GM12878 (cell line): ENCODE measurements around the gene MOXD1. TPM values are rescaled to one million over a fixed set of nuclear protein-coding genes. Genes with fewer than 3 reads are reported as not detected.
"Not testable (repeated sequence)": the region's sequence is repeated elsewhere in the genome, so short reads cannot be mapped to it uniquely, and the experiment has no call there.

Experiments used
- ATAC-seq: fragments of 200-7000 bp; cut with Tn5 transposase; 3 replicates; pipeline ENCODE4 v1.9.1; 2020; ENCODE audit warnings: mild to moderate bottlenecking, moderate library complexity
- BruUV-seq: library from RNA; stranded (reverse); fragments of 400-500 nt; replicated peaks from 2 replicates; lab custom pipeline; 2021; lab: Mats Ljungman, UMichigan
- CTCF ChIA-PET: fragments of 300-600 bp; sonication (Branson Sonifier 250); formaldehyde crosslinking; extraction: SDS; loops from one replicate; lab custom pipeline; 2021; ENCODE audit warnings: inconsistent platforms; lab: Yijun Ruan, JAX
- POLR2A ChIA-PET: fragments of 350-600 bp; formaldehyde crosslinking; extraction: SDS; loops from one replicate; lab custom pipeline; 2021; ENCODE audit warnings: inconsistent platforms; lab: Charles Lee
- RAD21 ChIA-PET: fragments of 300-600 bp; sonication (Branson Sonifier 250); formaldehyde crosslinking; loops from one replicate; lab custom pipeline; 2023; ENCODE audit warnings: antibody characterized with exemption; ENCODE audit not compliant: unreplicated experiment; lab: Charles Lee
- SMC1A ChIA-PET: fragments of 300-600 bp; sonication (Branson Sonifier 250); formaldehyde crosslinking; loops from one replicate; lab custom pipeline; 2023; ENCODE audit not compliant: unreplicated experiment, uncharacterized antibody; lab: Charles Lee
- DNase-seq: peaks from one replicate; pipeline ENCODE4 v3.0.0-alpha.2; 2011; ENCODE audit warnings: low read depth, low spot score
- FAIRE-seq: peaks from 3 replicates; lab custom pipeline; 2011; peaks lifted over from hg19 to GRCh38; lab: Jason Lieb, UNC
- H2AFZ ChIP-seq: 2 replicates; pipeline ENCODE4 v1.6.0; 2011; ENCODE audit warnings: low read depth, low read length, control low read depth; ENCODE audit not compliant: control insufficient read depth
- H3K27ac ChIP-seq: 2 replicates; pipeline ENCODE4 v1.5.1; 2011; ENCODE audit warnings: control low read depth; ENCODE audit not compliant: control insufficient read depth, insufficient read depth
- H3K27me3 ChIP-seq, 2 experiments: replicated peaks in 1 of 2; 2 replicates each; pipeline versions ENCODE4 v1.6.0 to v1.6.1; 2011; ENCODE audit warnings: low read length in 1 of 2; ENCODE audit not compliant: control insufficient read depth in 2 of 2, insufficient read depth in 2 of 2
- H3K36me3 ChIP-seq, 2 experiments: 2 replicates each; pipeline ENCODE4 v1.5.1; 2011; ENCODE audit warnings: low read length in 1 of 2; ENCODE audit not compliant: control insufficient read depth in 2 of 2, insufficient read depth in 2 of 2
- H3K4me1 ChIP-seq: 2 replicates; pipeline ENCODE4 v1.6.1; 2011; ENCODE audit warnings: mild to moderate bottlenecking, low read length, moderate library complexity, mixed read lengths; ENCODE audit not compliant: control insufficient read depth, insufficient read depth
- H3K4me2 ChIP-seq: 2 replicates; pipeline ENCODE4 v1.6.0; 2011; ENCODE audit warnings: control low read depth; ENCODE audit not compliant: control insufficient read depth, insufficient read depth
- H3K4me3 ChIP-seq: fragments of 200-600 bp; sonication (generic); 2 replicates; pipeline ENCODE4 v1.5.1; 2016
- H3K79me2 ChIP-seq: 2 replicates; pipeline ENCODE4 v1.6.0; 2011; ENCODE audit warnings: low read length; ENCODE audit not compliant: control insufficient read depth, insufficient read depth
- H3K9ac ChIP-seq: 2 replicates; pipeline ENCODE4 v1.8.0; 2011; ENCODE audit warnings: low read length, control low read depth, mixed read lengths; ENCODE audit not compliant: control insufficient read depth, insufficient read depth
- H3K9me3 ChIP-seq: replicated peaks from 3 replicates; pipeline ENCODE4 v1.5.1; 2011; ENCODE audit warnings: mild to moderate bottlenecking, low read length; ENCODE audit not compliant: control insufficient read depth, insufficient read depth
- H4K20me1 ChIP-seq: 2 replicates; pipeline ENCODE4 v1.6.0; 2011; ENCODE audit not compliant: control insufficient read depth, insufficient read depth
- ETV6 ChIP-seq, 2 experiments: fragments of 450-650 bp in 1 of 2; IDR thresholded peaks in 1 of 2; conservative IDR thresholded peaks in 1 of 2; 2 replicates each; pipeline ENCODE4 v1.6.1; 2014; ENCODE audit warnings: antibody characterized with exemption in 1 of 2, borderline replicate concordance in 1 of 2, low read depth in 1 of 2, mild to moderate bottlenecking in 1 of 2, moderate library complexity in 1 of 2
- EZH2 ChIP-seq: IDR thresholded peaks from 2 replicates; pipeline ENCODE4 v1.6.1; 2012; ENCODE audit warnings: low read depth, mild to moderate bottlenecking, control low read depth, inconsistent platforms, low read length, borderline replicate concordance; ENCODE audit not compliant: control insufficient read depth
- GABPA ChIP-seq: IDR thresholded peaks from 2 replicates; pipeline ENCODE4 v1.6.1; 2014; ENCODE audit warnings: antibody characterized with exemption, low read depth, mild to moderate bottlenecking, inconsistent platforms
- NRF1 ChIP-seq: conservative IDR thresholded peaks from 2 replicates; pipeline ENCODE4 v1.6.1; 2011; ENCODE audit warnings: mild to moderate bottlenecking, low read depth, low read length, improper control_type of control experiment
- PAX5 ChIP-seq: IDR thresholded peaks from 2 replicates; pipeline ENCODE4 v1.6.1; 2011; ENCODE audit warnings: low read depth, low read length, borderline replicate concordance
- WGBS: methylation state at CpG from one replicate; pipeline ENCODE4 v1.1.6; 2016; ENCODE audit warnings: low lambda C conversion rate; ENCODE audit not compliant: insufficient replicate concordance, insufficient coverage; ENCODE audit errors: missing lambda C conversion rate; 5-methylcytosine and 5-hydroxymethylcytosine counted together
- in situ Hi-C: fragments of 300-500 bp; cut with MboI; formaldehyde crosslinking; loops from 9 replicates; pipeline ENCODE4 v1.14.3; 2018; ENCODE audit warnings: mixed read lengths
- intact Hi-C: fragments of 100-400 bp; cut with micrococcal nuclease; formaldehyde crosslinking; loops from one replicate; pipeline ENCODE4 v1.14.2; 2022; ENCODE audit not compliant: unreplicated experiment
- polyA plus RNA-seq, 11 experiments: library from polyadenylated mRNA; depleted of rRNA in 4 of 11; unstranded in 6 of 11; stranded (reverse) in 5 of 11; fragments of >200 nt; fragmentation: Nextera tagmentation in 4 of 11; fragmentation: Illumina TruSeq in 1 of 11; extraction: Ambion mirVana in 4 of 11; extraction: Trizol in 1 of 11; gene quantifications; 1 replicate in 1 of 11; 2 replicates in 10 of 11; pipeline versions ENCODE4 v1.2.1 to v1.2.3, GENCODE V29; 2011 to 2016; ENCODE audit warnings: inconsistent platforms in 2 of 11, missing spikeins in 2 of 11, low read depth in 1 of 11
- total RNA-seq, 4 experiments: library from RNA; depleted of rRNA in 3 of 4; stranded (reverse); fragments of >200 nt in 3 of 4; fragmentation: Illumina TruSeq in 1 of 4; extraction: Trizol in 1 of 4; gene quantifications; 2 replicates each; pipeline versions ENCODE4 v1.2.1 to v1.2.3, GENCODE V29; 2013 to 2021

The MOXD1 gene
- total and polyA plus RNA-seq, 10 of the 15 experiments (the other 5 are each of a cell fraction or from before 2014, with no cell fraction given): 0.03 to 2.1 (median 0.64) TPM

- H4K20me1 ChIP-seq, H3K27ac ChIP-seq, H3K4me3 ChIP-seq, ATAC-seq, H3K79me2 ChIP-seq, H3K36me3 ChIP-seq, H3K4me2 ChIP-seq, H2AFZ ChIP-seq, H3K27me3 ChIP-seq, H3K9ac ChIP-seq, in situ Hi-C loops, BruUV-seq, DNase-seq, FAIRE-seq, POLR2A ChIA-PET, intact Hi-C loops: not testable (repeated sequence)
- WGBS: 20% methylated on average over 3 of the region's 3 CpGs
- Histone ChIP-seq H3K9me3 (peaks cover 14% of the 10 kb centered on the region; the same call in 2 of the 3 replicates), H3K4me1 (peaks cover 14% of the 10 kb centered on the region)
- RAD21 ChIA-PET: interaction anchor here (1.3 kb wide), 1 partner anchor 12 kb away, joined by 3 read pairs; no protein-coding TSS in a partner anchor
- SMC1A ChIA-PET: interaction anchor here (0.6 to 1.0 kb wide), 2 partner anchors 9 to 131 kb away, joined by 3 read pairs; no protein-coding TSS in a partner anchor
- CTCF ChIA-PET: interaction anchor here (1.7 to 2.0 kb wide), 2 partner anchors 13 to 72 kb away, joined by 4 to 5 read pairs; no protein-coding TSS in a partner anchor
These were observed 49.3 kb downstream of the MOXD1 start for GRCh38 chr6:132351986-132352385.

GRCh38 chr6:132348231-132348630 is 53.0 kb downstream of the MOXD1 start:
- DNase-seq (no peak), ATAC-seq (no peak), FAIRE-seq (no peak)
- Histone ChIP-seq H3K27me3 (no peaks in the 10 kb centered on the region), H3K4me3 (no peak overlapping the region), H3K36me3 (no peaks in the 10 kb centered on the region), H3K27ac (no peak overlapping the region), H3K4me2 (no peak overlapping the region), H3K4me1 (no peaks in the 10 kb centered on the region), H3K9me3 (peaks cover 3% of the 10 kb centered on the region; the same call in 1 of the 3 replicates), H3K79me2 (no peaks in the 10 kb centered on the region), H4K20me1 (no peaks in the 10 kb centered on the region), H2AFZ (no peak overlapping the region), H3K9ac (no peak overlapping the region)
- intact Hi-C loops (no loop called here), in situ Hi-C loops (no loop called here)
- RAD21 ChIA-PET: no interaction called here
- no TSS peak for BruUV-seq
- 92% methylated on average over 1 of the region's 1 CpG for WGBS
- CTCF ChIA-PET: no interaction called here
- POLR2A ChIA-PET: no interaction called here
- TF ChIP-seq ETV6 (conservative IDR thresholded peaks at IDR 0.05 in 1 of 2, IDR thresholded peaks at IDR 0.05 in 1 of 2; ENCODE audit: borderline replicate concordance in 1 of 2, low read depth in 1 of 2) (no peak), EZH2 (no peak), NRF1 (no peak), GABPA (no peak), PAX5 (no peak)
- SMC1A ChIA-PET: no interaction called here
